Activated gamma-delta T cell (primary cell): ENCODE data around the gene SEL1L3.

Experiments
- DNase-seq: peaks from one replicate; lab custom pipeline; 2025; lab: John Stamatoyannopoulos, UW

Gene SEL1L3

DNA sequence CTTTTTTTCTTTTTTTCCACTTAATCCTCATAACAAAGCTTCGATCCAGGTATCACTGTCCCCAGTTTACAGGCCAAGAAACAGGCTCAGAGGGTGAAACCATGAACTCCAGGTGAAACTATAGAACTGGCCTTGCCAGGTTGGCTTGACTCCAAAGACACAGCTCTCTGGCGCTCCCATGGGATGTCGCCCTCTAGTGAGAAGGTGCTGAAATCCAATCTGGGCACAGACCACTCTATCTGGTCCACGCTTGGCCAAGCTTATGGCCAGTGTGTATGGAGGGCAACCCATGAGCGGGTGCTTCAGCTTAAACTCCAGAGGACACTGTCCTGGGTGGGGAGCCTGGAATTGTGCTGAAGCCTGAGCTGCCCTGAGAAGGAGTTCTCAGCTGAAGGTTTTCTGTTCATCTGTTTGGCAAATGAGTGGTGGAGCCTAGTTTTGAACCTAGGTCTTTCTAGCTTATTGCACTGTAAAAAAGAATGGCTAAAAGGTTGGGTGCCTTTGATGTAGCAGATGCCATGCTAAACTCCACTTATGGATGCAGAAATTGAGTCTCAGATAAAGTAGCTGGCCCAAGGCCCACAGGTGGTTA, 70.5 kb downstream of the SEL1L3 start:
- no peak for DNase-seq

DNA sequence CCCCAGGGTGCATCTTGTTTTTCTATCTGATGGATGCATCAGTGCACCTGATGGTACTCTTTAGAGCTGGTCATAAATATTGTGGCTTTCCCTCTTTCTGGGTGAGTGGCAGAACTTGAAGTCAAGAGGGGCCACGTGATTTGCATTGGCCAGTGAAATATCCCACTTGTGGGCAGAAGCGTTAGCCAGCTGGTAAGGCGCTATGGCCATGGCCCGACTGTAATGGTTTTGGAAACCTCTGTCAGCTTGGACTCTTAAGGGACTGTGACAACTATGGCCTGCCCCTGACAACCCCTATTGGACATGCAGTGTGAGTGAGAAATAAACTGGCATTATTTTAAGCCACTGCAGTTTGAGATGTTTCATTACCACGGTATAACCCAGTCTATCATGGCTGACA, 72.8 kb downstream of the SEL1L3 start:
- no peak for DNase-seq

DNA sequence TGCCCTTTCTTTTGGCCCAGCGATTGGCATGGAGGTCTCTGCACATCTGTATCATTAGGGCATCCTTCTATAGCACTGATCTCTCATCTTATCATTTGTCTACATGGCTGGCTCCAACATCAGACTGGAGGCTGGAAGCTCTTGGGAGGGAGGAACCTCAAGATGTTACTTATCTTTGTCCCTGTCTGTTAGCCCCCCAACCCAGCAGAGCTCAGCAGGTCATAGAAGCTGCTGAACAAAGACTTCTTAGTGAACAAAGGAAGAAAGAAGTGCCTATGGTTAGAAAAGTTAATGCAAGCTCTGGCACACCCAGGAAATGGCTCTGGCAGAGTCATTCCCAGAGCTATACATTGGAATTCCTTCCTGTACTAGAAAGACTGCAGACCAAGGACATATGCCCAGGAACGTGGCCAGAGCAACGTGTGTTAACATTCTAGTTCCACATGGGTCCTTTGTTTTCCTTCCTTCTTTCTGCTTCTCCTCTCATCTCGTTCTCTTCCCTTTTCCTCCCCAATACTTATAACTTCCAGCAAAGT, 74.0 kb downstream of the SEL1L3 start:
- no peak for DNase-seq

DNA sequence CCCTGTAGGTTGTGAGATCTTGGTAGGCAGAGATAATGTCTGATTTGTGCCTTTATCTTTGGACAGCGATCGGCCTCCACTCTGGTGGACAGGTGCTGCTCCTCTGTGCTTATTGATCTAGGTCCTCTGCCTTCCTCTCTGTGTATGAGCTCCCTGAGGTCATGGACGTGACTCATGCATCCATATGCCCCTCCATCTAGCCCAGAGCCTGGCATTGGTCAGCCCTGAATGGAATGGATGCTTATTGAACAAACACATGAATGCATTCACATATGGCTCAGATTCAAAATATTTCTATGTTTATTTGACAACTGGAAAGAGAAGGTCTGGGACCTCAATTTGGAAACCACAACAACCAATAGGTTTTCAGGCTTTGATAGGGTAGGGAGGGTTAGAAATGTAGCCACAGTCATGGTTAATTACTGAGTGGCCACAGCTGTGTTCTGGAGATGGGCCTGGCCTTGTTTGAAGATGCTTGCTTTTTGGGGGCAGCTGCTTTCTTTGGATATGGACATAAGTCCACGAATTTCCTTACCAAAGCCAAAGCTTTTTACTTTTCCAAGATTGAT, 76.2 kb downstream of the SEL1L3 start:
- DNase-seq = no peak

DNA sequence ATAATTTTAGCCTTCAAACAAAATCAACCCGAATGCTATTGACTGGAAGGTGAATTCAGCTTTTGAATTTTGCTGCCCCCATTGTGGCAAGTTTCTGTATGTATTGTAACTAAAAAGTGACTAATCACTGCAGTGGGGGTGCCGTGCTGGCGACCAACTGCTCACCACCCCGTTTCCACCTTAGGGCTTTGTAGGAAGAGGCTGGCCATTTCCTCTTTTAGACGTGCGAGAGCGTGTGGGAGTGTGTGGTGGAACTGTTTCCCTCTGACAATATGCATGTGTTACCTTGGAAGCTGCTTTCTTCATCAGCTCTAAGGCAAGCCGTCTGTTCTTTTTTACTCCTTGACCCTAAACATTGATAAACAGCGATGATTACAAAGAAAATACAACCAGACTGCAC, 78.8 kb downstream of the SEL1L3 start:
- no peak for DNase-seq

- DNase-seq = no peak
These were observed 79.7 kb downstream of the SEL1L3 start for GRCh38 chr4:25783126-25783525.

DNA sequence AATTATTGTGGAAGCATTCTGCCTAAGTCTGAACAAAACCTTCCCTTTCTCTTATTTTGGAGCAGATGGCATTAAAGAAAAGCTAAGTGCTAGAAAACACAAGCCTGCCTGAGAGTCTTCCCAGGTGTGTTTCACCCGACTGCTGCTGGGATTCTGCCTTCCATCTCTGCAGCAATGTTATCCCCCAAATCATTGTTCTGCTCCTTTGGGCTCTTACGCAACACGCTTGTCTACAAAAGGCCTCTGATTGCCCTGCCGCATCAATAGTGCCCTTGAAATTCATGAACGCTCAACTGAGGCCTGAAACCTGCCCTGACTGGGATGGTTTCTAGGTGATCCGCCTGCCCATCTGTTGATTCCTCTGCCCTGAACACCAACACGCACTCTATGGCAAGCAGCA, 80.3 kb downstream of the SEL1L3 start:
- DNase-seq = no peak

DNA sequence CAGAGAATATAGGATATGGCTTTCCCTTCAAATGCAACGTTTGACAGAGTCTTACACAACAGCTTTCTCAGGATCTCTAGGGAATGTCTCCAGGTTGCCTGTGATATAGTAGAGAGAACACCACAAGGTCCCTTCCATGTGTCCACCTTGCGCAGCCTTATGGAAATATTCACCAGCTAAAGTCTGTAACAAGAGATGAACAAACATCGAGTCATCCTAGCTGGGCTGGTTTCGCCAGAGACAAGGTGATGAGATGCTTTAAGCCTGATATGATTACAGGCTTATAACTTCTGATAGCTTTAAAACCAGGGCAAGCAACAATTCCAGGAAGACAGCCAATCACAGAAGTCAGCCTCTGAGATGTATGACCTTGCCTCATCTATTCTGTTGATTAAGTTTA, 83.8 kb downstream of the SEL1L3 start:
- no peak for DNase-seq

DNA sequence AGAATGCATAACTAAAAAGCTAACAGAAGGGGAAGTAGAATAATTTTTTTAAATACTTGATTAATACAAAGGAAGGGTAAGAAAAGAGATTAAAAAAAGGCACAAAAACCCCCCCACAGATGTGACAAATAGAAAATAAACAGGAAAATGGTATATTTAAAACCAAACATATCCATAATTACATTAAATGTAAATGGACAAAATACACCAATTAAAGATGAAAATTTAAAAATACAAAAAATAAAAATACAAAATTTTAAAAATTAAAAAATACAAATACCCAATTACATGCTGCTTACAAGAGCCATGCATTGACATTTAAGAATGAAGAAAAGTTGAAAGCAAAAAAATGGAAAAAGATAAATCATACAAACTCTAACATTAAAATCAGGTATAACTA, 86.0 kb downstream of the SEL1L3 start:
- DNase-seq = no peak

DNA sequence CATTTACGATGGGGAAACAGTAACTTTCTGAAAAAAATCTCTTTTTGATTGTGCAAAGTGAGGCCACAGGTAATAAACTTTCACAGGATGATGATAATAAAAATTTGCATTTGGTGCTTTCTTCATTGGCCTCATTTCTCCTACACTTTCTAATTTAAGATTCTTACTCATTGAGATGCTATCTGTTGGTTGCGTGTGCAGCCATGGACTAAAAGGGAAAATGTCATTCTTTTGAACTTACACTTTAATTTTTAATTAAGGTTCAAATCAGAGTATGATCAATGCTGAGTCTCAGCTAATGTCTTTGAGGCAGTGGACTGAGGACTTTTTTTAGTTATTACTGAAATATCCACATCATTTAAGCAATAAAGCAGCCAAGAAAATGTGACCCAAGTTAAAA, 87.6 kb downstream of the SEL1L3 start:
- no peak for DNase-seq

DNA sequence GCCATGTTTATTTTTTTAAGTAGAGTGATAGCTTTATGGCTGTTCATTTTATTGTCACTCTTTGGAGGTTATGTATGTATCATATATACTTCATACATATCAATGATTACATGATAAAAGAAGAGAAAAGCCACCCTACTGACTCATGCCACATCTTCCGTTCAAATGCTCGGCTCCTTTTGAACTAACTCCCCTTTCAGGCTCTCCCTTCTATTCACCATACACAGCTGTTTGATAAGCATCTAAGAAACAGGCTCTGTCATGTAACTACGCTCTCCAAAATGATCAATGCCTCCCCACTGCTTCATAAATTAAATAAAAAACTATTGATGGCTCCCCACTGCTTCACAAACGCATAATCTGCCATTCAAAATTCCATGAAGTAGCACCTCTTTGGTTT, 89.4 kb downstream of the SEL1L3 start:
- DNase-seq = no peak

DNA sequence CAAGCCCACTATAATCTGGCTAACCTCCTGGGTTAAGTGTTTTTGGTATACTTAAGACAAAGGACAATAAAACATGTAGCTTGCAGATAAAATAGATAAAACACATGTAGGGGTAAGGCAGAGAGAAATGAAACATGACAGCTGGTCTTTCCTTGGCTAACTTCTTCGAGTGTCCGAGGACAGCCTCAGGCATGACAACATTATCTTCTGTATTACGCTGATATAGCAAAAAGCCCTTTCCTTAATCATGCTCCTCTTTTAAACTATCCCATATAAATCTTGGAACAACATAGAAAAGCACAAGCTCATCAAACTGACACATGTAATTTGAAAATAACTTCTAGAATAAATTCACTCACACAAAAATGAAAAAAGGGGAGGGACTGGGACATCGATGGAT, 91.1 kb downstream of the SEL1L3 start:
- no peak for DNase-seq

- DNase-seq = no peak
These were observed 91.9 kb downstream of the SEL1L3 start for GRCh38 chr4:25770847-25771246.

DNA sequence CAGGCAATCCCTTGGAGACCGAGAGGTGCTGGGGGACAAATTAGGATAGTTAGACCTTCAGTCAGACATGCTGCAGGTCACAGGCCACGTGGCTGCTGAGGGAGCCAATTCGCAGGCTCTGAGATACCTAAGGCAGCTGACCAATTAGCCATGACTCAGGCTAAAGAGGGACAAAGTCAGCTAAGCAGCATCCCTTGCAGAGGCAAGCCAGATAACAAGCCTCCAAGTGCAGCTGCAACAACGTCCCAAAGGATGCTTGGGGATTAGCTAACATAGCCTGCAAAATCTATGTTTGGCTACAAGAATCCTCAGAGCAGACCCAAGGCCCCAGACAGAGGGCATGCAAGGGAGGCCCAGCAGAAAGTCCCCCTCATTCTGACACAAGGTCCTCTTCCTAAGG, 93.5 kb downstream of the SEL1L3 start:
- no peak for DNase-seq

DNA sequence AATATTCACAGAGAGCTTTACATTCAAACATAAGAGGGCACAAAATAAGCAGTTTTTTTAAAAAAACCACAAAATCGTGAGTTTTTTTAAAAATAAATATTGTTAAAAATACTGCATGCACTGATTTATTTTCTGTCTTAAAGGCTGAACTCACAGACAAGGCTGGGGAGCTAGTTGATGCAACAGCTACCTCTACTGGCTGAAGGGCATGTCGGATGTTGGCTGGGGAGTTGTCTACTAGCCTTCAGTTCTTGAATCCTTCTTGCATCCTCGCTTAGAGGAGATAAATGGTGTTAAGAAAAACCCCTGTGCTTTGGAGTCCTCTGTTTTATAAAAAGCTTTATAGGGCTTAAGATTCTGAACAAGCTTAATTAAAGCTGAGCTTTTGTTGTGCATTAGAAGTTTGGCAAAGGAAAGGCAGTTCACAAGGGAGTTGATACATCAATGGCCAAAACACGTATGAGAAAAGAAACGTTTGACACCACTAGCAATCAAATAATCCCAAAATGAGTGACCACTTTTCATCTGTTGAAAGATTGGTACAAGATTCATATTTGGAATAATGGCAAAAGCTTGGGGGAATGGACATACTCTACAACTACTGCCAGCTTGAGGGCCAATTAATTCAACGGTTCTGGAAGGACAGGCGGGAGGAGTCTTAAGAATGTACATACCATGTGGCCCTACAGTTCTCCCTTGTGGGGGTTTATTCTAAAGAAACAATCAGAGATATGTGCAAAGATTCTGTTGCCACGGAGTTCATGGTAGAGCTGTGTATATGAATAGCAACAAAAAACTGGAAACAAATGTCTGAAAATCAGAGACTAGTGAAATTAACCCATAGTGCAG, 94.7 kb downstream of the SEL1L3 start:
- DNase-seq = no peak

GRCh38 chr4:25760518-25761157, 102.2 kb downstream of the SEL1L3 start:
- no peak for DNase-seq

DNA sequence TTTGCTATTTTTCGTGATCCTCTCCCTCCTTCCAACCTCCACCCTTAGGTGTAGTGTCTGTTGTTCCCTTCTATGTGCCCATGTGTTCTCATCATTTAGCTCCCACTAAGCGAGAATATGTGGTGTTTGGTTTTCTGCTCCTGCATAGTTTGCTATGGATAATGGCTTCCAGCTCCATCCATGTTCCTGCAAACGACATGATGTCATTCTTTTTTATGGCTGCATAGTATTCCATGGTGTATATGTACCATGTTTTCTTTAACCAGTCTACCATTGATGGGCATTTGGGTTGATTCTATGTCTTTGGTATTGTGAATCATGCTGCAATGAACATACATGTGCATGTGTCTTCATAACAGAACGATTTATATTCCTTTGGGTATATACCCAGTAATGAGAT, 102.7 kb downstream of the SEL1L3 start:
- DNase-seq = no peak

- DNase-seq = no peak
These were observed 103.7 kb downstream of the SEL1L3 start for GRCh38 chr4:25759101-25759500.

- DNase-seq = no peak
These were observed 105.3 kb downstream of the SEL1L3 start for GRCh38 chr4:25757452-25757851.

- DNase-seq = no peak
These were observed 106.3 kb downstream of the SEL1L3 start for GRCh38 chr4:25756503-25756902.

DNA sequence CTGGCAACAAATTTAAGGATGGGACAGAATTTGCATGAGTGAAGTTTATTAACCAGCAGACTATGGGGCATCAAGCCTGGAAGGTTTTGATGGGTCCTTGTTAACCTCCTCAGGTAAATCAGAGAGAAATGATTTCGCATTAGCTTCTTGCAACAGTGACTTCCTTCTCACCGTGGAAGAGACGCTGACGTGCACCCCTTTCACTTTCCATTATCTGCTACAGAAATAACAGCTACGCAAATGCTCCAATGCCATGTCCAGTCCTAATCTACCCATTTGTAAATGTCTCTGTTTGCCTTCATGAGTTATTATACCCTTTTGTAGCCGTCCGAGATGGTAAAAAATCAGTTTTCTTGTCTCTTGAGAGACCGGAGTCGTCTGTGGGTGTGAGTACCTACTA, 106.9 kb downstream of the SEL1L3 start:
- no peak for DNase-seq

- no peak for DNase-seq
These were observed 109.5 kb downstream of the SEL1L3 start for GRCh38 chr4:25753239-25753638.

DNA sequence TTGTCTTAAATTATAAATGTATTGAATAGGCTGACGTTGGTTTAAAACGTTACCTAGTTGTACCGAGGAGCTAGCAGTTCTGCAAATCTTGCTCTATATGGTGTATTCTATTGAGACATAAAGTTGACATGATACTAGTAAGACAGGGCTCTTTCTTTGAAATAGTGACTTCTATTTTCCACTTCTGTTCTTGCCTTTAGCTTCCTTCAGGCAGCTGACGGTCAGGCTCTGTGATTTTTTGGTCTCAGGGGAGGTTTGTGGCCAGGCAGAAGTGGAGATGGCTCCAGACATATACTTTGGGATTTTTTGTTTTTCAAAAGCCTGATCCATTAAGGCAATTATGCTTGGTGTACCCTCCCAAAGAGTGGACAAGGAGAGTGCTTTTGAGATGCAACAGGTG, 111.9 kb downstream of the SEL1L3 start:
- no peak for DNase-seq
